Trophoblast cell (in vitro differentiated cells and primary cell): ENCODE data around the gene LPP.

ENCODE experiments used
- DNase-seq, 2 donors: peaks; one replicate each; pipeline ENCODE4 v3.0.0-alpha.2; 2016
- H2AFZ ChIP-seq: 2 replicates; pipeline ENCODE4 v1.6.1; 2013; ENCODE audit warnings: low read length, moderate library complexity, mild to moderate bottlenecking; ENCODE audit not compliant: insufficient read depth, poor library complexity
- H2AK5ac ChIP-seq: 2 replicates; pipeline ENCODE4 v1.6.1; 2013; ENCODE audit warnings: mild to moderate bottlenecking, low read length
- H2BK120ac ChIP-seq: 2 replicates; pipeline ENCODE4 v1.6.1; 2013; ENCODE audit warnings: low read length, mild to moderate bottlenecking, moderate library complexity; ENCODE audit not compliant: insufficient read depth, poor library complexity
- H2BK12ac ChIP-seq: 2 replicates; pipeline ENCODE4 v1.6.1; 2013; ENCODE audit warnings: mild to moderate bottlenecking, low read length, moderate library complexity
- H2BK5ac ChIP-seq: 2 replicates; pipeline ENCODE4 v1.6.1; 2013; ENCODE audit warnings: low read length, low read depth, moderate library complexity, mild to moderate bottlenecking; ENCODE audit not compliant: poor library complexity
- H3K14ac ChIP-seq: 2 replicates; pipeline ENCODE4 v1.6.1; 2013; ENCODE audit warnings: mild to moderate bottlenecking, low read length
- H3K18ac ChIP-seq: 2 replicates; pipeline ENCODE4 v1.6.1; 2013; ENCODE audit warnings: mild to moderate bottlenecking, low read length
- H3K23ac ChIP-seq: 2 replicates; pipeline ENCODE4 v1.6.1; 2013; ENCODE audit warnings: low read length
- H3K27ac ChIP-seq: 2 replicates; pipeline ENCODE4 v1.5.1; 2013; ENCODE audit warnings: low read depth, mild to moderate bottlenecking, inconsistent platforms, low read length, moderate library complexity
- H3K27me3 ChIP-seq: 2 replicates; pipeline ENCODE4 v1.6.1; 2013; ENCODE audit warnings: inconsistent platforms, mild to moderate bottlenecking, low read length, moderate library complexity; ENCODE audit not compliant: insufficient read depth
- H3K36me3 ChIP-seq, 2 experiments: 1 replicate in 1 of 2; 2 replicates in 1 of 2; pipeline ENCODE4 v1.6.1; 2013; ENCODE audit warnings: low read length in 2 of 2, mild to moderate bottlenecking in 2 of 2, moderate library complexity in 1 of 2; ENCODE audit not compliant: insufficient read depth in 2 of 2, control insufficient read depth in 1 of 2
- H3K4ac ChIP-seq: 2 replicates; pipeline ENCODE4 v1.6.1; 2013; ENCODE audit warnings: low read depth, mild to moderate bottlenecking, low read length, moderate library complexity
- H3K4me1 ChIP-seq, 2 experiments: 1 replicate in 1 of 2; 2 replicates in 1 of 2; pipeline ENCODE4 v1.6.1; 2013; ENCODE audit warnings: low read length in 2 of 2, mild to moderate bottlenecking in 2 of 2, moderate library complexity in 1 of 2; ENCODE audit not compliant: insufficient read depth in 2 of 2, control insufficient read depth in 1 of 2
- H3K4me2 ChIP-seq: 2 replicates; pipeline ENCODE4 v1.6.1; 2013; ENCODE audit warnings: inconsistent platforms, mild to moderate bottlenecking, low read length, moderate library complexity
- H3K4me3 ChIP-seq: 2 replicates; pipeline ENCODE4 v1.5.1; 2013; ENCODE audit warnings: mild to moderate bottlenecking, low read depth, low read length, inconsistent platforms
- H3K79me1 ChIP-seq: one replicate; pipeline ENCODE4 v1.6.1; 2013; ENCODE audit warnings: low read length
- H3K79me2 ChIP-seq: 2 replicates; pipeline ENCODE4 v1.6.1; 2013; ENCODE audit warnings: low read length, mild to moderate bottlenecking; ENCODE audit not compliant: control insufficient read depth, insufficient read depth, poor library complexity
- H3K9ac ChIP-seq: 2 replicates; pipeline ENCODE4 v1.6.1; 2013; ENCODE audit warnings: mild to moderate bottlenecking, low read length
- H3K9me3 ChIP-seq: 2 replicates; pipeline ENCODE4 v1.6.1; 2013; ENCODE audit warnings: low read depth, mild to moderate bottlenecking, control low read depth, inconsistent platforms, low read length; ENCODE audit not compliant: insufficient read depth
- H4K12ac ChIP-seq: 2 replicates; pipeline ENCODE4 v1.6.1; 2013; ENCODE audit warnings: low read depth, mild to moderate bottlenecking, low read length, moderate library complexity
- H4K8ac ChIP-seq: 2 replicates; pipeline ENCODE4 v1.6.1; 2013; ENCODE audit warnings: low read depth, mild to moderate bottlenecking, low read length, moderate library complexity
- H4K91ac ChIP-seq: one replicate; pipeline ENCODE4 v1.6.1; 2013; ENCODE audit warnings: low read depth, mild to moderate bottlenecking, low read length, moderate library complexity
- WGBS: extraction: QIAGEN DNeasy Blood & Tissue Kit; methylation state at CpG from one replicate; pipeline ENCODE4 v1.1.7; 2013; ENCODE audit warnings: missing lambda C conversion rate; ENCODE audit not compliant: insufficient read length, insufficient coverage; ENCODE audit errors: extremely low coverage; 5-methylcytosine and 5-hydroxymethylcytosine counted together

The LPP gene

DNA sequence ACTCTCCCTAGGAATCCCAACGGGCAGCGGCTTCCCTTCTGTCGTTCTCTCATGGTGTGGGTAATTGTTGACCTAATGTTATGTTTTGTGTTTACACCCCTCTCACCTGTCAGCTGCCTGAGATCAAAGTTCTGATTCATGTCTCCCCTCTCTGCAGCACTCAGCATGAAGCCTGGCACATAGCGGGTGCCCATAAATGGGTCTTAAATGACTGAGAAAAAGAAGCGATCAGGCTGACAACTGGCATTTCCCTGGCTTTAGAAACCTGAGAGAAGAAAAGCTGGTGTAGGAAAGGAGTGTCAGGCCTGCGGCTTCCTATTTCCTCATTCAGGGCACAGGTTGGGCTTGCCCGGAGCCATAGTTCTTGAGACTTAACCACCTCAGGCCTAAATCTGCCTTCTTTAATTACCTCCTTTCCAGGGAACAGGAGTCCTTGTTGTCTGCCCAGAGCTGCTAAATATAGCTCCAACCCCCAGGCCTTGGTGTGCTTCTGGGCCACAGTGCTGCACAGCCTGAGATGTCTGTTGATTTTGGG is 31.8 kb downstream of the LPP start:
- no peaks in the 10 kb centered on the region for H3K9me3 ChIP-seq
- peaks cover 8% of the 10 kb centered on the region for H3K79me2 ChIP-seq
- H2BK12ac ChIP-seq, result no peak overlapping the region
- H3K27ac ChIP-seq, result peak overlapping the region; percentile 48
- no CpG with 5 or more reads among the region's 7 CpGs for WGBS
- DNase-seq, result peak; percentile 58 to 60
- no peak overlapping the region for H4K12ac ChIP-seq
- H2BK120ac ChIP-seq, result peak overlapping the region; percentile 24
- peaks cover 3% of the 10 kb centered on the region for H3K79me1 ChIP-seq
- no peak overlapping the region for H3K4ac ChIP-seq
- no peak overlapping the region for H4K91ac ChIP-seq
- H3K4me1 ChIP-seq, result peaks cover 15 to 21% of the 10 kb centered on the region in 2 experiments
- H3K4me3 ChIP-seq, result no peak overlapping the region
- H2AFZ ChIP-seq, result no peak overlapping the region
- H2BK5ac ChIP-seq, result no peak overlapping the region
- H4K8ac ChIP-seq, result peak overlapping the region; percentile 27
- no peak overlapping the region for H3K9ac ChIP-seq
- peak overlapping the region; percentile 48 for H3K4me2 ChIP-seq
- no peak overlapping the region for H2AK5ac ChIP-seq
- H3K23ac ChIP-seq, result no peak overlapping the region
- no peak overlapping the region for H3K18ac ChIP-seq
- no peak overlapping the region for H3K14ac ChIP-seq
- peaks cover 5 to 6% of the 10 kb centered on the region in 2 experiments for H3K36me3 ChIP-seq
- H3K27me3 ChIP-seq, result no peaks in the 10 kb centered on the region

DNA sequence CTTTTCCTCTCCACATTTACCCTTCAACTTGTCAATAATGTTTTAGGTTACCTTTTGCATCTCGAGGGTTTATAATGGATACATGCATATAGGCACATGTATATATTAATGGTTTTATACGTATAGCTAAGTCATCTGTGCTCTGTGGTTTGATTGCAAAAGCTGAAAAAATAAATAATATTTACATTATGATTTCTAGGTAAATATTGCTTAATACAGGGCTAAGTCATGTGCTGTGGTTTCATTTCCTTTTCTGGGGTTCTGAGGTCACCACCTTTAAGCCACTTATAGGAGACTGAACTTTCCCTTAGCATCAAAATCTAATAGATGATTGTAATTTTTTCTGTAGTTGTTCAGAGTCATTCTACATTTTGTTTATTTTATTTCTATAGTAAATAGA is 33.1 kb downstream of the LPP start:
- Histone ChIP-seq H3K18ac (no peak overlapping the region), H3K9ac (no peak overlapping the region), H3K4me2 (no peak overlapping the region), H3K36me3 (peaks cover 6 to 9% of the 10 kb centered on the region in 2 experiments), H2BK120ac (no peak overlapping the region), H3K27me3 (no peaks in the 10 kb centered on the region), H2BK5ac (no peak overlapping the region), H2BK12ac (no peak overlapping the region), H4K8ac (no peak overlapping the region), H4K91ac (no peak overlapping the region), H3K79me1 (peaks cover 3% of the 10 kb centered on the region), H4K12ac (no peak overlapping the region), H3K4ac (no peak overlapping the region), H3K79me2 (peaks cover 7% of the 10 kb centered on the region), H2AFZ (no peak overlapping the region), H3K4me1 (peaks cover 15 to 21% of the 10 kb centered on the region in 2 experiments), H3K23ac (no peak overlapping the region), H3K14ac (no peak overlapping the region), H3K9me3 (no peaks in the 10 kb centered on the region), H3K4me3 (no peak overlapping the region), H2AK5ac (no peak overlapping the region), H3K27ac (no peak overlapping the region)
- WGBS, result no CpG with 5 or more reads among the region's 2 CpGs
- no peak for DNase-seq

DNA sequence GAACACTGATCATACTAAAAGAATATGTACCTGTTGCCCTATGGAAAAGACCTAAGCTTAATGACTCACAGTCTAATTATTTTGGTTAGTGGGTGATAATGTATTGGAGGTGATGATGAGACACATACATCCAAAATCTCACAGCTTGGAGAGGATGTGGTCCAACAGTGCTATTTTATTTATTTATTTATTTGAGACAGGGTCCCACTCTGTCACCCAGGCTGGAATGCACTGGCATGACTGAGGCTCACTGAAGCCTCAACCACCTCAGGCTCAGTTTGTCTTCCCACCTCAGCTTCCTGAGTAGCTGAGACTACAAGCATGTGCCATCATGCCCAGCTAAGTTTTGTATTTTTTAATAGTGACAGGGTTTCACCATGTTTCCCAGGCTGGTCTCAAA is 35.0 kb downstream of the LPP start:
- H3K79me2 ChIP-seq, result peaks cover 4% of the 10 kb centered on the region
- H2AK5ac ChIP-seq, result no peak overlapping the region
- no peak overlapping the region for H4K91ac ChIP-seq
- no peak overlapping the region for H3K14ac ChIP-seq
- H2BK5ac ChIP-seq, result no peak overlapping the region
- no peak overlapping the region for H3K27ac ChIP-seq
- H3K4me3 ChIP-seq, result no peak overlapping the region
- no peak overlapping the region for H2BK120ac ChIP-seq
- DNase-seq, result no peak
- H2BK12ac ChIP-seq, result no peak overlapping the region
- no peak overlapping the region for H2AFZ ChIP-seq
- H3K23ac ChIP-seq, result no peak overlapping the region
- H3K9me3 ChIP-seq, result no peaks in the 10 kb centered on the region
- no peak overlapping the region for H4K12ac ChIP-seq
- peak overlapping the region; percentile 3 for H3K4ac ChIP-seq
- H3K79me1 ChIP-seq, result peaks cover 3% of the 10 kb centered on the region
- peaks cover 15 to 18% of the 10 kb centered on the region in 2 experiments for H3K4me1 ChIP-seq
- H3K27me3 ChIP-seq, result no peaks in the 10 kb centered on the region
- no peak overlapping the region for H3K18ac ChIP-seq
- H3K4me2 ChIP-seq, result no peak overlapping the region
- H3K9ac ChIP-seq, result no peak overlapping the region
- H4K8ac ChIP-seq, result no peak overlapping the region
- H3K36me3 ChIP-seq, result peaks cover 6 to 7% of the 10 kb centered on the region in 2 experiments

DNA sequence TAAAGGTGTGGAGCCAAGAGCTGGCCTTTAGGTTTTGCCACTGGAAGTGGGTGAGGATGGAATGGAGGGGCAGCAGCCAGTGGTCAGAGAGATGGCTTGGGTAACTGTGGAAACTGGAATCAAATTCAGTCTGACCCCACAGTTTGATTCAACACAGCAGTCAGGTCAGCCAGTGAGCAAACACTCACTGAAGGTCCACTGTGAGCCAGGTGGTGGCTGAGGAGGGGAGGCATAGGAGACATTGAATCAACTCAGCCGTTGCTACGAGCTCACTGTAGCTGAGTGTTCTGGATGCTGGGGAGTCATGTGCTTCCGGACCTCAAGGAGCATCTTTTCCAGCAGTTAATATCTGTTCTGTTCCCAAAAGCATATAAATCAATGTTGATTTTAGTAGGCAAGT is 37.5 kb downstream of the LPP start:
- Histone ChIP-seq H3K4me2 (no peak overlapping the region), H3K23ac (no peak overlapping the region), H3K4me3 (no peak overlapping the region), H4K8ac (no peak overlapping the region), H3K4ac (peak overlapping the region; percentile 6), H3K79me1 (no peaks in the 10 kb centered on the region), H3K9me3 (no peaks in the 10 kb centered on the region), H3K27ac (no peak overlapping the region), H2BK5ac (no peak overlapping the region), H2BK120ac (no peak overlapping the region), H3K27me3 (no peaks in the 10 kb centered on the region), H4K12ac (no peak overlapping the region), H3K18ac (no peak overlapping the region), H2BK12ac (no peak overlapping the region), H3K36me3 (peaks cover 6 to 7% of the 10 kb centered on the region in 2 experiments), H2AFZ (no peak overlapping the region), H3K14ac (no peak overlapping the region), H3K79me2 (peaks cover 4% of the 10 kb centered on the region), H2AK5ac (no peak overlapping the region), H4K91ac (no peak overlapping the region), H3K9ac (no peak overlapping the region), H3K4me1 (peaks cover 4 to 7% of the 10 kb centered on the region in 2 experiments)
- DNase-seq, result no peak
- no CpG with 5 or more reads among the region's 3 CpGs for WGBS
